IPS-NIHi7 (cell line): ENCODE results near the gene STX1A.

Experiments
- DNase-seq: peaks from one replicate; pipeline ENCODE4 v3.0.0; 2012; ENCODE audit warnings: mixed read lengths; ENCODE audit errors: extremely low spot score

Gene STX1A

DNA sequence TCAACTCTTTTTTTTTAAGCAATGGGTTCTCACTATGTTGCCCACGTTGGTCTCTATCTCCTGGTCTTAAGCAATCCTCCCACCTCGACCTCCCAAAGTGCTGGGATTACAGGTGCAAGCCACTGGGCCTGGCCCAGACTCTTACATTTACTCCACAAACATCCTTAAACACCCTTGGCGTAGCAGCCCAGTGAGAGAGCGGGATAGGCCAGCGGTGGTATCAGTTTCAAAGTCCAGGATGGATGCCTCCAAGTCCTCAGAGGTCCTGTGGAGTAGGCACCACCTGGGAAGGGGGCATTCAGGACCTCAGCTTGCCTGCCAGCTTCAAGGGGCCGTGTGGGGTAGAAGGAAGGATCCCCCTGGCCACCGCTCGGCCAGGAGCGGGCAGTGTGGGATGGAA is 69.9 kb downstream of the STX1A start:
- DNase-seq: no peak
